ENCODE results near the gene GGA2.

Gene GGA2

GRCh38 chr16:23499801-23500200 is 10.5 kb downstream of the GGA2 start:
- TF ChIP-seq CTCF (IDR thresholded peaks at IDR 0.05; ENCODE audit: low read depth, low read length, missing control alignments): no peak
- no peak overlapping the region for H3K4me3 ChIP-seq (replicated peaks; ENCODE audit: low read depth, low read length)
- no peak for DNase-seq (ENCODE audit: extremely low read depth, low read depth)

GRCh38 chr16:23498863-23499262 is 11.4 kb downstream of the GGA2 start:
- no peak overlapping the region for H3K4me3 ChIP-seq (replicated peaks; ENCODE audit: low read depth, low read length)
- TF ChIP-seq CTCF (IDR thresholded peaks at IDR 0.05; ENCODE audit: low read depth, low read length, missing control alignments): no peak
- DNase-seq (ENCODE audit: extremely low read depth, low read depth): no peak

- TF ChIP-seq CTCF (IDR thresholded peaks at IDR 0.05; ENCODE audit: low read depth, low read length, missing control alignments): no peak
- DNase-seq (ENCODE audit: extremely low read depth, low read depth): no peak
- no peak overlapping the region for H3K4me3 ChIP-seq (replicated peaks; ENCODE audit: low read depth, low read length)
Measured at GRCh38 chr16:23497543-23497868, 12.8 kb downstream of the GGA2 start.

GRCh38 chr16:23496821-23497542 is 13.3 kb downstream of the GGA2 start:
- DNase-seq (ENCODE audit: extremely low read depth, low read depth): no peak
- no peak overlapping the region for H3K4me3 ChIP-seq (replicated peaks; ENCODE audit: low read depth, low read length)
- TF ChIP-seq CTCF (IDR thresholded peaks at IDR 0.05; ENCODE audit: low read depth, low read length, missing control alignments): no peak

- no peak overlapping the region for H3K4me3 ChIP-seq (replicated peaks; ENCODE audit: low read depth, low read length)
- DNase-seq (ENCODE audit: extremely low read depth, low read depth): no peak
- TF ChIP-seq CTCF (IDR thresholded peaks at IDR 0.05; ENCODE audit: low read depth, low read length, missing control alignments): no peak
Measured at GRCh38 chr16:23495671-23496070, 14.6 kb downstream of the GGA2 start.

- TF ChIP-seq CTCF (IDR thresholded peaks at IDR 0.05; ENCODE audit: low read depth, low read length, missing control alignments): no peak
- no peak overlapping the region for H3K4me3 ChIP-seq (replicated peaks; ENCODE audit: low read depth, low read length)
- no peak for DNase-seq (ENCODE audit: extremely low read depth, low read depth)
Measured at GRCh38 chr16:23494188-23494587, 16.1 kb downstream of the GGA2 start.
